GM12801 (cell line): ENCODE data around the gene CHRNE.

Experiments used
- CTCF ChIP-seq: IDR thresholded peaks from one replicate; pipeline ENCODE4 v1.5.1; 2011; ENCODE audit warnings: control low read depth; ENCODE audit not compliant: insufficient read length; ENCODE audit errors: extremely low read depth

The CHRNE gene

GRCh38 chr17:4938688-4939545, 36.0 kb upstream of the CHRNE start:
- TF ChIP-seq CTCF, result no peak

DNA sequence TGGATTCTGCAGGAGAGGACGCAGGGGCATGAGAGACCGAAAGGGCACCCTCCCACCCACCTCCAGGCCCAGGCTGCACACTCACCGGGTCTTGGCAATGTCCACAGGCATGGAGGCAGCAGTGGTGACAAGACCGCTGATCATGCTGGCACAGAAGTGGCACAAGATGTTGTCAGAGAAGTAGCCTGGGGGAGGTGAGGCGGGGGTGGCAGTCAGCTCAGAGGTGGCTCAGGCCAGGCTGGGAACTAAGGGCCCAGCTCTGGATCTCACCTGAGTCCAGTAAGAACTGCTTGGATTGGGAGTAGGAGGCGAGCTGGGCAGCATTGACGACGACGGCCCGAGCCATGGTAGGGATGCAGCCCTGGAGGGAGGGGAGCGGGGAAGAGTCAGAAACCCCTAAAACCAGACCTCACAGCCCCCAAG, 35.2 kb upstream of the CHRNE start:
- TF ChIP-seq CTCF, result no peak

DNA sequence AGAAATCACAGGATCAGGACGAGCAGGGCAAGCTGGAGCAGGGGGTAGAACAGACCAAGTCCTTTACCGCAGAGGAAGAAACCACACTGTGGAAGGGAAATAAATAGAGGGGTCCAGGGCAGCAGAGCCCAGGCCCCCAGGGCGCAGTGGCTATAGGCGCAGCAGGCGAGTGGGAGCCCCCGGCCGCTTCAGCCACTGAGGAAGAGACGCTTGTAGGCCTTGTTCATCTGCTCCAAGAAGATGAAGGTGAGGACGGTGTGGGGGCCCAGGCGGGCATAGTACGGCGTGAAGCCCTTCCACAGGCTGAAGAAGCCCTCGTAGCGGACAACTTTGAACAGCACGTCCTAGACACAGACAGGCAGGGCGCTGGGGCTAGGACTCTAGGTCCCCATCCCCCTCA, 34.7 kb upstream of the CHRNE start:
- no peak for TF ChIP-seq CTCF

- no peak for TF ChIP-seq CTCF
These were observed 33.5 kb upstream of the CHRNE start for GRCh38 chr17:4936436-4936835.

- no peak for TF ChIP-seq CTCF
These were observed 32.8 kb upstream of the CHRNE start for GRCh38 chr17:4935650-4936049.

GRCh38 chr17:4934173-4934979, 31.5 kb upstream of the CHRNE start:
- no peak for TF ChIP-seq CTCF

GRCh38 chr17:4933646-4934045, 30.7 kb upstream of the CHRNE start:
- no peak for TF ChIP-seq CTCF
